K562 (cell line): Measurements from ENCODE around the gene CCDC148. TPM values are rescaled to one million over a fixed set of nuclear protein-coding genes. Genes with fewer than 3 reads are reported as not detected.

Experiments
- polyA plus RNA-seq, 8 experiments: library from polyadenylated mRNA; depleted of rRNA in 4 of 8; stranded (reverse) in 5 of 8; unstranded in 3 of 8; fragments of >200 nt; fragmentation: Nextera tagmentation in 2 of 8; fragmentation: Illumina TruSeq in 1 of 8; extraction: Ambion mirVana in 2 of 8; extraction: Trizol in 1 of 8; gene quantifications; 2 replicates each; pipeline versions ENCODE4 v1.2.1 to v1.2.3, GENCODE V29; 2011 to 2014; ENCODE audit warnings: inconsistent platforms in 1 of 8, missing spikeins in 1 of 8
- total RNA-seq, 7 experiments: library from RNA; depleted of rRNA in 6 of 7; stranded (reverse); fragments of >200 nt in 6 of 7; fragmentation: Illumina TruSeq in 2 of 7; extraction: Trizol in 2 of 7; gene quantifications; 2 replicates each; pipeline versions ENCODE4 v1.2.1 to v1.2.3, GENCODE V29; 2011 to 2021; ENCODE audit warnings: low replicate concordance in 1 of 7
- TF ChIP-seq, protein P1 (sequence below), 2 experiments: fragments of 450-650 bp; formaldehyde crosslinking in 1 of 2; IDR thresholded peaks; 2 replicates each; pipeline versions ENCODE4 v1.4.0 to v1.6.1; 2014 to 2020; ENCODE audit warnings: mild to moderate bottlenecking in 2 of 2, borderline replicate concordance in 1 of 2, low read depth in 1 of 2
- TF ChIP-seq, protein P2 (sequence below): fragments of 450-650 bp; formaldehyde crosslinking; IDR thresholded peaks from 2 replicates; pipeline ENCODE4 v1.4.0; 2020; ENCODE audit warnings: mild to moderate bottlenecking, moderate library complexity
- TF ChIP-seq, protein P3 (sequence below), 2 experiments: fragments of 450-650 bp; IDR thresholded peaks; 2 replicates each; pipeline ENCODE4 v1.6.1; 2018; ENCODE audit warnings: mild to moderate bottlenecking in 2 of 2, low read depth in 1 of 2; ENCODE audit not compliant: partially characterized antibody in 2 of 2
- TF ChIP-seq, protein P4 (sequence below): fragments of 250-450 bp; sonication (Bioruptor Pico); IDR thresholded peaks from 2 replicates; pipeline ENCODE4 v1.8.0; 2021; ENCODE audit warnings: mild to moderate bottlenecking, moderate library complexity
- TF ChIP-seq, protein P5 (sequence below), 2 experiments: IDR thresholded peaks; 2 replicates each; pipeline ENCODE4 v1.6.1; 2012; ENCODE audit warnings: improper control_type of control experiment in 2 of 2, low read depth in 2 of 2, low read length in 2 of 2, borderline replicate concordance in 1 of 2

The CCDC148 gene
- total and polyA plus RNA-seq, 9 of the 15 experiments (the other 6 are each of a cell fraction or from before 2014, with no cell fraction given) = 0.10 to 1.4 (median 0.65) TPM

DNA sequence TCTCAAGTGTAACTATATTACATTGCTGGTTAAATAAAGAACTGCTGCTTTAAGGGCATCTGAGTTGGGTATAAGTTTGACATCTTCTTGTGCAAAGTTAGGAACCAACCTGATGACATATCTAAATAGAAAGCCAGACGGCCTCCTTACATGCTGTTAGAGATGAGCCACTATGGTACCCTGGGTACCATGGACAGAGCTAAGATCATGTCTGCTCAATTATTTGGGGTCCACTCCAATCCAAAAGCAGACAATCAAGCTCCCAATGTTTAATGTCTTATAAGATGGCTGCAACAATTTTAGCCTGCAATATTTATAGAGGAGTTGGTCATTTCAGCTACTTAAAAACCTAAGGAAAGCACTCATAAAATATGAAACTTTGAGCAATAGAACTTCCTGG, 268.6 kb downstream of the CCDC148 start (continued):
- TF ChIP-seq, protein P1, sequence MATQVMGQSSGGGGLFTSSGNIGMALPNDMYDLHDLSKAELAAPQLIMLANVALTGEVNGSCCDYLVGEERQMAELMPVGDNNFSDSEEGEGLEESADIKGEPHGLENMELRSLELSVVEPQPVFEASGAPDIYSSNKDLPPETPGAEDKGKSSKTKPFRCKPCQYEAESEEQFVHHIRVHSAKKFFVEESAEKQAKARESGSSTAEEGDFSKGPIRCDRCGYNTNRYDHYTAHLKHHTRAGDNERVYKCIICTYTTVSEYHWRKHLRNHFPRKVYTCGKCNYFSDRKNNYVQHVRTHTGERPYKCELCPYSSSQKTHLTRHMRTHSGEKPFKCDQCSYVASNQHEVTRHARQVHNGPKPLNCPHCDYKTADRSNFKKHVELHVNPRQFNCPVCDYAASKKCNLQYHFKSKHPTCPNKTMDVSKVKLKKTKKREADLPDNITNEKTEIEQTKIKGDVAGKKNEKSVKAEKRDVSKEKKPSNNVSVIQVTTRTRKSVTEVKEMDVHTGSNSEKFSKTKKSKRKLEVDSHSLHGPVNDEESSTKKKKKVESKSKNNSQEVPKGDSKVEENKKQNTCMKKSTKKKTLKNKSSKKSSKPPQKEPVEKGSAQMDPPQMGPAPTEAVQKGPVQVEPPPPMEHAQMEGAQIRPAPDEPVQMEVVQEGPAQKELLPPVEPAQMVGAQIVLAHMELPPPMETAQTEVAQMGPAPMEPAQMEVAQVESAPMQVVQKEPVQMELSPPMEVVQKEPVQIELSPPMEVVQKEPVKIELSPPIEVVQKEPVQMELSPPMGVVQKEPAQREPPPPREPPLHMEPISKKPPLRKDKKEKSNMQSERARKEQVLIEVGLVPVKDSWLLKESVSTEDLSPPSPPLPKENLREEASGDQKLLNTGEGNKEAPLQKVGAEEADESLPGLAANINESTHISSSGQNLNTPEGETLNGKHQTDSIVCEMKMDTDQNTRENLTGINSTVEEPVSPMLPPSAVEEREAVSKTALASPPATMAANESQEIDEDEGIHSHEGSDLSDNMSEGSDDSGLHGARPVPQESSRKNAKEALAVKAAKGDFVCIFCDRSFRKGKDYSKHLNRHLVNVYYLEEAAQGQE (IDR thresholded peaks at IDR 0.05; ENCODE audit: borderline replicate concordance) = peak; percentile 94
- TF ChIP-seq, protein P1 (CRISPR knock-in tag; IDR thresholded peaks at IDR 0.05; ENCODE audit: low read depth) = no peak
- TF ChIP-seq, protein P2, sequence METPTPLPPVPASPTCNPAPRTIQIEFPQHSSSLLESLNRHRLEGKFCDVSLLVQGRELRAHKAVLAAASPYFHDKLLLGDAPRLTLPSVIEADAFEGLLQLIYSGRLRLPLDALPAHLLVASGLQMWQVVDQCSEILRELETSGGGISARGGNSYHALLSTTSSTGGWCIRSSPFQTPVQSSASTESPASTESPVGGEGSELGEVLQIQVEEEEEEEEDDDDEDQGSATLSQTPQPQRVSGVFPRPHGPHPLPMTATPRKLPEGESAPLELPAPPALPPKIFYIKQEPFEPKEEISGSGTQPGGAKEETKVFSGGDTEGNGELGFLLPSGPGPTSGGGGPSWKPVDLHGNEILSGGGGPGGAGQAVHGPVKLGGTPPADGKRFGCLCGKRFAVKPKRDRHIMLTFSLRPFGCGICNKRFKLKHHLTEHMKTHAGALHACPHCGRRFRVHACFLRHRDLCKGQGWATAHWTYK (CRISPR knock-in tag) = no peak
- TF ChIP-seq, protein P3, sequence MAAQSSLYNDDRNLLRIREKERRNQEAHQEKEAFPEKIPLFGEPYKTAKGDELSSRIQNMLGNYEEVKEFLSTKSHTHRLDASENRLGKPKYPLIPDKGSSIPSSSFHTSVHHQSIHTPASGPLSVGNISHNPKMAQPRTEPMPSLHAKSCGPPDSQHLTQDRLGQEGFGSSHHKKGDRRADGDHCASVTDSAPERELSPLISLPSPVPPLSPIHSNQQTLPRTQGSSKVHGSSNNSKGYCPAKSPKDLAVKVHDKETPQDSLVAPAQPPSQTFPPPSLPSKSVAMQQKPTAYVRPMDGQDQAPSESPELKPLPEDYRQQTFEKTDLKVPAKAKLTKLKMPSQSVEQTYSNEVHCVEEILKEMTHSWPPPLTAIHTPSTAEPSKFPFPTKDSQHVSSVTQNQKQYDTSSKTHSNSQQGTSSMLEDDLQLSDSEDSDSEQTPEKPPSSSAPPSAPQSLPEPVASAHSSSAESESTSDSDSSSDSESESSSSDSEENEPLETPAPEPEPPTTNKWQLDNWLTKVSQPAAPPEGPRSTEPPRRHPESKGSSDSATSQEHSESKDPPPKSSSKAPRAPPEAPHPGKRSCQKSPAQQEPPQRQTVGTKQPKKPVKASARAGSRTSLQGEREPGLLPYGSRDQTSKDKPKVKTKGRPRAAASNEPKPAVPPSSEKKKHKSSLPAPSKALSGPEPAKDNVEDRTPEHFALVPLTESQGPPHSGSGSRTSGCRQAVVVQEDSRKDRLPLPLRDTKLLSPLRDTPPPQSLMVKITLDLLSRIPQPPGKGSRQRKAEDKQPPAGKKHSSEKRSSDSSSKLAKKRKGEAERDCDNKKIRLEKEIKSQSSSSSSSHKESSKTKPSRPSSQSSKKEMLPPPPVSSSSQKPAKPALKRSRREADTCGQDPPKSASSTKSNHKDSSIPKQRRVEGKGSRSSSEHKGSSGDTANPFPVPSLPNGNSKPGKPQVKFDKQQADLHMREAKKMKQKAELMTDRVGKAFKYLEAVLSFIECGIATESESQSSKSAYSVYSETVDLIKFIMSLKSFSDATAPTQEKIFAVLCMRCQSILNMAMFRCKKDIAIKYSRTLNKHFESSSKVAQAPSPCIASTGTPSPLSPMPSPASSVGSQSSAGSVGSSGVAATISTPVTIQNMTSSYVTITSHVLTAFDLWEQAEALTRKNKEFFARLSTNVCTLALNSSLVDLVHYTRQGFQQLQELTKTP (IDR thresholded peaks at IDR 0.05; ENCODE audit: low read depth in 1 of 2, partially characterized antibody in 2 of 2) = peak in 1 of 2 experiments; percentile 26
- TF ChIP-seq, protein P4, sequence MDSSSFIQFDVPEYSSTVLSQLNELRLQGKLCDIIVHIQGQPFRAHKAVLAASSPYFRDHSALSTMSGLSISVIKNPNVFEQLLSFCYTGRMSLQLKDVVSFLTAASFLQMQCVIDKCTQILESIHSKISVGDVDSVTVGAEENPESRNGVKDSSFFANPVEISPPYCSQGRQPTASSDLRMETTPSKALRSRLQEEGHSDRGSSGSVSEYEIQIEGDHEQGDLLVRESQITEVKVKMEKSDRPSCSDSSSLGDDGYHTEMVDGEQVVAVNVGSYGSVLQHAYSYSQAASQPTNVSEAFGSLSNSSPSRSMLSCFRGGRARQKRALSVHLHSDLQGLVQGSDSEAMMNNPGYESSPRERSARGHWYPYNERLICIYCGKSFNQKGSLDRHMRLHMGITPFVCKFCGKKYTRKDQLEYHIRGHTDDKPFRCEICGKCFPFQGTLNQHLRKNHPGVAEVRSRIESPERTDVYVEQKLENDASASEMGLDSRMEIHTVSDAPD = no peak
- TF ChIP-seq, protein P5, sequence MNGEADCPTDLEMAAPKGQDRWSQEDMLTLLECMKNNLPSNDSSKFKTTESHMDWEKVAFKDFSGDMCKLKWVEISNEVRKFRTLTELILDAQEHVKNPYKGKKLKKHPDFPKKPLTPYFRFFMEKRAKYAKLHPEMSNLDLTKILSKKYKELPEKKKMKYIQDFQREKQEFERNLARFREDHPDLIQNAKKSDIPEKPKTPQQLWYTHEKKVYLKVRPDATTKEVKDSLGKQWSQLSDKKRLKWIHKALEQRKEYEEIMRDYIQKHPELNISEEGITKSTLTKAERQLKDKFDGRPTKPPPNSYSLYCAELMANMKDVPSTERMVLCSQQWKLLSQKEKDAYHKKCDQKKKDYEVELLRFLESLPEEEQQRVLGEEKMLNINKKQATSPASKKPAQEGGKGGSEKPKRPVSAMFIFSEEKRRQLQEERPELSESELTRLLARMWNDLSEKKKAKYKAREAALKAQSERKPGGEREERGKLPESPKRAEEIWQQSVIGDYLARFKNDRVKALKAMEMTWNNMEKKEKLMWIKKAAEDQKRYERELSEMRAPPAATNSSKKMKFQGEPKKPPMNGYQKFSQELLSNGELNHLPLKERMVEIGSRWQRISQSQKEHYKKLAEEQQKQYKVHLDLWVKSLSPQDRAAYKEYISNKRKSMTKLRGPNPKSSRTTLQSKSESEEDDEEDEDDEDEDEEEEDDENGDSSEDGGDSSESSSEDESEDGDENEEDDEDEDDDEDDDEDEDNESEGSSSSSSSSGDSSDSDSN (IDR thresholded peaks at IDR 0.05; ENCODE audit: borderline replicate concordance in 1 of 2, low read depth in 2 of 2, low read length in 2 of 2) = no peak
